Measurements from ENCODE around the gene NIPAL4.
"Not testable (repeated sequence)": the region's sequence is repeated elsewhere in the genome, so short reads cannot be mapped to it uniquely, and the experiment has no call there.

Gene NIPAL4

GRCh38 chr5:157459715-157460599 lies at the start of gene NIPAL4:
Gene NIPAL4 (plus strand): TSS chr5:157460213. CDS start chr5:157460321, 108 bp downstream.
- peak; percentile 17 for DNase-seq (ENCODE audit: low read depth)

GRCh38 chr5:157415838-157416237 lies 44.2 kb upstream of the NIPAL4 start:
- no peak for DNase-seq (ENCODE audit: low read depth)

- not testable (repeated sequence) for DNase-seq (ENCODE audit: low read depth)
These were observed 40.5 kb upstream of the NIPAL4 start for GRCh38 chr5:157419521-157419920.

- DNase-seq (ENCODE audit: low read depth) = not testable (repeated sequence)
These were observed 30.1 kb upstream of the NIPAL4 start for GRCh38 chr5:157429920-157430319.

- peak; percentile 4 for DNase-seq (ENCODE audit: low read depth)
These were observed 28.3 kb upstream of the NIPAL4 start for GRCh38 chr5:157431544-157432200.

GRCh38 chr5:157434096-157434495 lies 25.9 kb upstream of the NIPAL4 start:
- DNase-seq (ENCODE audit: low read depth) = no peak

- no peak for DNase-seq (ENCODE audit: low read depth)
These were observed 16.9 kb upstream of the NIPAL4 start for GRCh38 chr5:157443041-157443549.

GRCh38 chr5:157444224-157444623 lies 15.8 kb upstream of the NIPAL4 start:
- DNase-seq (ENCODE audit: low read depth) = no peak

- no peak for DNase-seq (ENCODE audit: low read depth)
These were observed 14.1 kb upstream of the NIPAL4 start for GRCh38 chr5:157445745-157446411.

- no peak for DNase-seq (ENCODE audit: low read depth)
These were observed 13.5 kb upstream of the NIPAL4 start for GRCh38 chr5:157446412-157446935.

GRCh38 chr5:157447201-157447637 lies 12.8 kb upstream of the NIPAL4 start:
- no peak for DNase-seq (ENCODE audit: low read depth)

GRCh38 chr5:157449011-157449723 lies 10.8 kb upstream of the NIPAL4 start:
- no peak for DNase-seq (ENCODE audit: low read depth)

GRCh38 chr5:157450024-157450423 lies 10.0 kb upstream of the NIPAL4 start:
- DNase-seq (ENCODE audit: low read depth) = no peak

- no peak for DNase-seq (ENCODE audit: low read depth)
These were observed 8.2 kb upstream of the NIPAL4 start for GRCh38 chr5:157451806-157452205.

- DNase-seq (ENCODE audit: low read depth) = no peak
These were observed 5.7 kb upstream of the NIPAL4 start for GRCh38 chr5:157454273-157454672.

- no peak for DNase-seq (ENCODE audit: low read depth)
These were observed 5.0 kb upstream of the NIPAL4 start for GRCh38 chr5:157455057-157455456.

- DNase-seq (ENCODE audit: low read depth) = no peak
These were observed 3.7 kb upstream of the NIPAL4 start for GRCh38 chr5:157456301-157456700.

- no peak for DNase-seq (ENCODE audit: low read depth)
These were observed 2.6 kb upstream of the NIPAL4 start for GRCh38 chr5:157457391-157457790.

GRCh38 chr5:157458835-157459234 lies 1.2 kb upstream of the NIPAL4 start:
- DNase-seq (ENCODE audit: low read depth) = no peak

GRCh38 chr5:157460921-157461792 lies 1.1 kb downstream of the NIPAL4 start:
- DNase-seq (ENCODE audit: low read depth) = no peak

- DNase-seq (ENCODE audit: low read depth) = no peak
These were observed 3.1 kb downstream of the NIPAL4 start for GRCh38 chr5:157463081-157463480.
